GM19025 (cell line): ENCODE measurements around the gene FLRT1.
"Not testable (repeated sequence)": the region's sequence is repeated elsewhere in the genome, so short reads cannot be mapped to it uniquely, and the experiment has no call there.

Experiments used
- ATAC-seq: cut with Tn5 transposase; IDR thresholded peaks from one replicate; pipeline ENCODE4 v1.9.1; 2021; ENCODE audit warnings: mild to moderate bottlenecking, low read depth, moderate library complexity; ENCODE audit not compliant: unreplicated experiment

Gene FLRT1

GRCh38 chr11:64044730-64045393 lies 9.1 kb downstream of the FLRT1 start:
- ATAC-seq = no peak

- ATAC-seq = no peak
These were observed 10.0 kb downstream of the FLRT1 start for GRCh38 chr11:64045700-64046099.

DNA sequence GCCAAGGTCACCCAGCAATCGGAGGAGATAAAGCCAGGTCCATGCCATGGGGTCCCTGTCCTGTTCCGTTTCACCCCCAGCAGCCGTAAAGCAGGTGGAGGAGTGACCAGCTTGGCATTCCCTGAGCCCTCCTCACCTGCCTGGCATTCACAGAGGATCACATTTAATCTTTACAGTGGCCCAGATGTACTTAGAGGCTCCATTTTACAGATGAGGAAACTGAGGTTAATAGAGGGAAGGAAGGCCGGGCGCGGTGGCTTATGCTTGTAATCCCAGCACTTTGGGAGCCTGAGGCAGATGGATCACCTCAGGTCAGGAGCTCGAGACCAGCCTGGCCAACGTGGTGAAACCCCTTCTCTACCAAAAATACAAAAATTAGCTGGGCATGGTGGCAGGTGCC lies 11.6 kb downstream of the FLRT1 start:
- not testable (repeated sequence) for ATAC-seq

DNA sequence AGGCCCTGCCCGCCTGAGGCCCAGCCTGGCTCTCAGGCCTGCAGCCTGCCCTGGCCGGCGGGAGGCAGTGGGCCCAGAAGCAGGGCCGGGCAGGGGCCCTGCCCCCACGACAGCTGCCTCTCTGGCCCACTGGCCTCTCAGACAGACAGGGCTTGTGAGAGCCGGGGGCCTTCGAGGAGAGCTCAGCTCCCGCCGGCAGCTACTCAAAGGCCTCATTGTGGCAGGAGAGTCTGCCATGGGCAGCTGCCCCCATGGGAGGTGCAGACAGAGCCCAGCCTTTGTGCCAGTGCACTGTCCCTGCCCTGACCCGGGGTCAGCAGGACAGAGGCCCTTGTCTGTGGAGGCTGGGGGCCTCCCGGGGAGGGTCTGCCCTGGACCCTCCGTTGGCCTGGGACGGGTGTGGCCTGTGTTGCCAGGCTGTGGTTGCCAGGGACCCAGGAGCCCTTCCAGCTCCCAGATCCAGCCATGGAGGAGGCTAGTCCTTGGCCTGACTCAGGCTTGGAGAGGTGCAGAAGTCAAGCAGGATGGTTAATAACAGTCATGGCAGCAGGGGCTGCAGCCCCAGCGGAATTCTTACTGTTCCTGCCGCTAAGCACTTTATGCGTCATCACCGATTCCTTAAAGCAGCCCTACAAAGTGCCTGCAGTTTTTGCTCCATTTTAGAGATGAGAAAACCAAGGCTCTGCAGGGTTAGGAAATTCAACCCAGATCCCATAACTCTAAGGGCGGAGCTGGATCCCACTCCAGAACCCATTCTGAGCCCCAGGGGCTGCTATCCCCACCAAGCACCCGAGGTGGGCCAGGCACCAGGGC lies 12.5 kb downstream of the FLRT1 start:
- no peak for ATAC-seq

DNA sequence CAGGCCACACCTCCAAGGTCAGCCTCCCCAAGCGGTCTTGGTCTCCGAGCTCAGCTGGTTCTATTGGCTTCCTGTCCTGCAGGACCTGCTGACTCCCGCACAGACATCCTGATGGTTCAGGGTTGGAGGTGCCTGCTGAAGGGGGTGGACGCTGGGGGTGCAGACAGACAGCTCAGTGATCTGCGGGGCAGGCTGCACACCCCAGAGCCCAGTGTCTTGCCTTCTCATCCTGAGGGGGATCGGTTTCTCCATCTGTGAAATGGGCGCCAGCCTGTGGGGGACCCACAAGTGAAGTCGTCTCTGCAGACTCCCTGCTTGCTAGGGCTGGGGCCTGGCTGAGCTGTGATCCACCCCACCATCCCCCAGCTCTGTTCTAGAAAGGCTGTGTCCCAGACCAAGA lies 13.8 kb downstream of the FLRT1 start:
- no peak for ATAC-seq

- no peak for ATAC-seq
These were observed 15.6 kb downstream of the FLRT1 start for GRCh38 chr11:64051297-64051696.

DNA sequence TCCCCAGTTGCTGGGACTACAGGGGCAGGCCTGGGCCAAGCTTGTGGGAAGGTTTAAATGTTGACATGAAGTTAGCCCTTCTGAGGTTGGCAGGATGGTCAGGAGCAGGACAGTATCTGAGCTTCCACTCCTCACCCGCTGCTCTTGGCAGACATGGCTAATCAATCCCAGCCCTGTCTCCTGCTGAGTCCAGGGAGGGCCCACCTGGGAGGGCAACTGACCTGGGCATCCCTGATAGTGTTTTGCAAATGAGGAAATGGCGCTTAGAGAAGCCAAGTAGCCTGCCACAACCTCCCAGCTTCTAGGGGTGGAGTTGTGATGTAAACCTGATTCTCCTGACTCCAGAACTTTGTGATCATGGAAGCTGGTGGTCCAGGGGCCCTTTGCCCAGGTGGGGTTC lies 16.7 kb downstream of the FLRT1 start:
- ATAC-seq = no peak

GRCh38 chr11:64052938-64053622 lies 17.3 kb downstream of the FLRT1 start:
- no peak for ATAC-seq

- ATAC-seq = no peak
These were observed 18.0 kb downstream of the FLRT1 start for GRCh38 chr11:64053699-64054098.

DNA sequence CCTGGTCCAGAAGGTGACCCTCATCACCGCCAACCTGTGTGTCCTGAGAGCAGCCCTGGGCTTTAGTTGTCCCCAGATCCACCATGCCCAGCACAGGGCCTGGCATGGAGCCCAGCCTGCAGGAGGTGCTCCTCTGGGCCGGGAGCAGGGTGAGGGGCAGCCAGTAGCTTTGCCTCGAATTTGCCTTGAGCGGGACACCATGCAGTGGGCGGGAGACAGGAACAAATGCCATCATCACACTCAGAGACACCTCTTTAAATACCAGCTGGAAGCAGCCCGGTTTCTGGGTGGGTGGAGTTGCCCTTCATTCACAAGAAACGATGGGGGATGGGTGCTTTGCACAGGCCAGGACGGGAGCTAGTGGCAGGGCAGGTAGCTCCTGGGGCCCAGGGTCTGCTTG lies 19.3 kb downstream of the FLRT1 start:
- no peak for ATAC-seq

- ATAC-seq = no peak
These were observed 20.6 kb downstream of the FLRT1 start for GRCh38 chr11:64056213-64056785.

DNA sequence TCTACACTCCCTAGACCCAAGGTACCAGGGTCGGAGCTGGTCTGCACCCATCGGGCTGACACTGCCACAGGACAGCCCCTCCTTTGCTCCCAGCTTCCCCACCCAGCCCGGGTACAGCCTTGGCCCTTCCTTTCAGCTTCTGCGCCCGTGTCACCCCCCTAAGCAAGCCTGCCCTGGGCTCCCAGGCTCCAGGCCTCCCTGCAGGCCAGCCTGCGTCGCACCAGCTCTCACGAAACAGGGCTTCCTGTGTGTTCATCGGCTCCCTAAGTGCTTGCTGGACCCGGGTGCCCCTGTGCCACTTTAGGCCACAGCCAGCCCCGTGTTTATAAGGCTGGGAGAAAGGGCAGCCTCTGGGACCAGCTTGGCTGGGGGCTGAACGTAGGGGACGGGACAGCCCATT lies 21.1 kb downstream of the FLRT1 start:
- no peak for ATAC-seq

GRCh38 chr11:64057890-64058289 lies 22.2 kb downstream of the FLRT1 start:
- no peak for ATAC-seq

- no peak for ATAC-seq
These were observed 22.8 kb downstream of the FLRT1 start for GRCh38 chr11:64058494-64058893.

DNA sequence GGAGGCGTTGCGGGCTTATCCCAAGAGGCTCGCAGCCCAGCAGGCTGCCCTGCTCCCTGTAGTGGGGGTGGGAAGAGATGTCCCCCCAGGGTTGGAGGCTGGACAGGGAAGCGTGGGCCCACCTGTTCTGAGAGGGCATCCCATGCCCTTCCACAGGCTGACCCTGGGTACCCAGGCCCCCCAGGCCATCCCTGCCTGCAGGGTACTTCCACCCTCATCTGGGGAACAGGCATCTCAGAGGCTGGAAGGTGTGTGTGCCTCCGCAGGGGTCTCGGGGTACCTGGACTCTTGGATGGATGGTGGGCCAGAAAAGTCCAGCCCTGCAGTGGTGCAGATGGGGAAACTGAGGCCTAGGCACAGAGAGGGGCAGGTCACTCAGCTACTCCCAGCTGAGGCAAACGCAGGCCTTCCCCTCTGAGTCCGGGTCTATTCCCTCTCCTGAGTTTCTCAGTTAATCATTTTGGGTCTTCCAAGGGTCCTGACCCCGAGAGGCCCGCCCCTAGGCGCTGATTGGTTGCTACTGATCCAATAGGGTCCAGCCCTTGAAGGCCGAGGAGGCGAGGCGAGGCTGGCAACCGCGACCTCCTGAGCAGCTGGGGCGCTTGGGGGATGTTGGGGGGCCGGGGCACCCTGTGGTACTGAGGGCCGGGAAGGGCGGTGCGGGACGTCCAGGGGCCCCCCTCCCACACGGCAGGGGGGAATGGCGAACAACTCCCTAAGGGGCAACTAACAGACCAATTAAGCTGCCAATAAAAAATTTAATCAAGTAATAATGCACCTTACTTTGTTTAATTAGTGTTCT lies 23.8 kb downstream of the FLRT1 start:
- no peak for ATAC-seq

- no peak for ATAC-seq
These were observed 24.6 kb downstream of the FLRT1 start for GRCh38 chr11:64060263-64060860.

- no peak for ATAC-seq
These were observed 25.2 kb downstream of the FLRT1 start for GRCh38 chr11:64060861-64061444.

DNA sequence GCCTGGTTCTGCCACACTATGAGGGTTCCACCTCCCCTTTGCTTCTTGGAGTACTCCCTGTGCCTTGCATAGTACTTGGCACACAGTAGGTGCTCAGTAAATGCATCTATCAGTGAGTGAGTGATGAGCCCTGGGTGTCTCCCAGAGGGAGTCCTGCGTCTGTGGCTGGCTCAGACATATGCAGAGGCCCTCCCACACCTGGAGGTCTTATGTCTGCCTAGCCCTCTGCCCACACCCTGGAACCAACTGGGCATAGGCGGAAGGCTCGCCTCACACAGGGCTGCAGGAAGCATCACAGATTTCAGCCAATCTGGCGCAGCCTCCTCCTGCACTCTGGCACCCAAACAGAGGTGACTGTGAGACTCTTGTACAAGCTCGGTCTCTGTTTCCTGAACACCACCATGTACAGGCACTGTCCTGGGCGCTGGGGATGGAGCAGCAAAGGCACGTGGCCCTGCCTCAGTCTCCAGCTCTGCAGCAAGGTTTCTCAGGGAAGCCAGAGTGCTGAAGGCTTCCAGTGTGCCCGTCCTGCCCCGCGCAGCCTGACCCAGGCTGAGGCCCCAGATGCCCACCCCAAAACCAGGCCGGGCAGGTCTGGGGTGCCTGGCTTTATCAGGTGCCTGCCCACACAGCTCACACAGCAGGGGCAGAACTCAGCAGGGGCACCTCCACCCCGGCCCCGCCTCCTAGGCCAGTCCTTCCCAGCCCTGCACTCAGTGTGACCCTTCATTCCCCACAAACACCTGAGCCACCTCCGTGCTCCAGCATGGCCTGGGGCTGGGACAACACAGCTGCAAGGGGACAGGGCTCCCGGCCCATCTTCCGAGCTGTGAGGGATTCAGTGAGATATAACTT lies 26.7 kb downstream of the FLRT1 start:
- no peak for ATAC-seq

DNA sequence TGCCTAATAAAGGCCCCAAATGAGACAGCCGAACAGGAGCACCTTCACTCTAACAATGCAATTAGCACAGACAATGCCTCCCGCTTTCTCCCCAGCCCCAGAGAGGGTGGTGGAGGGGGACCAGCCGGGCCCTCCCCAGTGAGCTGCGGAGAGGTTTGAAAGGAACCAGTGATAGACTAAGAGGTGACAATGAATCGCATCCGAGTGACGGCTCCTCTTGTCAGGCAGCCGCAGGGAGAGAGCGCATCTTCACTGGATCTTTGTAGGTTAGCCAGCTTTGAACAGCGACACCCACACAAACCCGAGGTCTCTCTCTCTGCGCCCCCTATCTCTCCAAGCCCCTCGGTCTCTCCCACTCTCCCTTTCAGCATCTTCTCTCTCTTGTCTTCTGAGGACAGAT lies 28.0 kb downstream of the FLRT1 start:
- ATAC-seq = no peak
